SK-N-SH (cell line): Measurements from ENCODE around the gene SYPL2. TPM values are rescaled to one million over a fixed set of nuclear protein-coding genes. Genes with fewer than 3 reads are reported as not detected.

Experiments
- CTCF ChIA-PET: fragments of 300-600, 350-600 bp; formaldehyde crosslinking; extraction: SDS; loops from one replicate; lab custom pipeline; 2021; lab: Yijun Ruan, JAX
- POLR2A ChIA-PET: fragments of 350-600 bp; sonication (Branson Sonifier 250); formaldehyde crosslinking; extraction: SDS; loops from one replicate; lab custom pipeline; 2020; ENCODE audit warnings: antibody characterized with exemption, inconsistent platforms; lab: Yijun Ruan, JAX
- DNase-seq: peaks from one replicate; pipeline ENCODE4 v3.0.0; 2012
- H2AFZ ChIP-seq: fragments of 200-600 bp; sonication (generic); 2 replicates; pipeline ENCODE4 v1.8.1; 2016; ENCODE audit warnings: antibody characterized with exemption, mild to moderate bottlenecking, low read depth
- H3F3A ChIP-seq: fragments of 200-600 bp; sonication (generic); replicated peaks from 2 replicates; pipeline ENCODE3; 2016; ENCODE audit warnings: antibody characterized with exemption, mild to moderate bottlenecking; ENCODE audit not compliant: insufficient read depth
- H3K27ac ChIP-seq, 2 experiments: fragments of 200-500 bp in 1 of 2; fragments of 200-600 bp in 1 of 2; sonication (Bioruptor generic) in 1 of 2; sonication (generic), shearing (Covaris generic) in 1 of 2; 2 replicates each; pipeline versions ENCODE4 v1.5.1 to v1.6.1; 2014 to 2016; ENCODE audit warnings: low read depth in 2 of 2, inconsistent platforms in 1 of 2, low read length in 1 of 2, mild to moderate bottlenecking in 1 of 2, mixed read lengths in 1 of 2
- H3K27me3 ChIP-seq: fragments of 200-600 bp; sonication (generic), shearing (Covaris generic); 2 replicates; pipeline ENCODE4 v1.6.1; 2016; ENCODE audit warnings: mixed run types; ENCODE audit not compliant: insufficient read depth
- H3K36me3 ChIP-seq, 2 experiments: fragments of 200-500 bp in 1 of 2; fragments of 200-600 bp in 1 of 2; sonication (Bioruptor generic) in 1 of 2; sonication (generic) in 1 of 2; replicated peaks in 1 of 2; 2 replicates each; pipeline versions ENCODE3 to v1.5.1; 2014 to 2016; ENCODE audit warnings: low read length in 1 of 2, mild to moderate bottlenecking in 1 of 2; ENCODE audit not compliant: insufficient read depth in 2 of 2, control insufficient read depth in 1 of 2
- H3K4me1 ChIP-seq, 2 experiments: fragments of 200-500 bp in 1 of 2; fragments of 200-600 bp in 1 of 2; sonication (Bioruptor generic) in 1 of 2; sonication (generic), shearing (Covaris generic) in 1 of 2; 2 replicates each; pipeline versions ENCODE4 v1.5.1 to v1.6.1; 2014 to 2016; ENCODE audit warnings: low read depth in 1 of 2, low read length in 1 of 2, mixed run types in 1 of 2; ENCODE audit not compliant: insufficient read depth in 2 of 2, control insufficient read depth in 1 of 2
- H3K4me2 ChIP-seq: fragments of 200-600 bp; sonication (generic), shearing (Covaris generic); 2 replicates; pipeline ENCODE4 v1.6.1; 2017; ENCODE audit warnings: mixed run types
- H3K4me3 ChIP-seq, 2 experiments: fragments of 200-500 bp in 1 of 2; fragments of 200-600 bp in 1 of 2; sonication (Bioruptor generic) in 1 of 2; sonication (generic), shearing (Covaris generic) in 1 of 2; 2 replicates each; pipeline versions ENCODE4 v1.5.1 to v1.8.1; 2014 to 2016; ENCODE audit warnings: low read depth in 2 of 2, inconsistent platforms in 1 of 2, low read length in 1 of 2, mild to moderate bottlenecking in 1 of 2, mixed read lengths in 1 of 2, moderate library complexity in 1 of 2
- H3K79me2 ChIP-seq: fragments of 200-600 bp; sonication (generic); 2 replicates; pipeline ENCODE4 v1.8.1; 2017; ENCODE audit warnings: mild to moderate bottlenecking; ENCODE audit not compliant: insufficient read depth
- H3K9ac ChIP-seq: fragments of 200-600 bp; sonication (generic); 2 replicates; pipeline ENCODE4 v1.6.1; 2017; ENCODE audit warnings: mixed run types
- H3K9me2 ChIP-seq: fragments of 200-600 bp; sonication (generic); 2 replicates; pipeline ENCODE4 v1.6.1; 2017; ENCODE audit warnings: mixed run types
- H3K9me3 ChIP-seq: fragments of 200-600 bp; sonication (generic); 2 replicates; pipeline ENCODE4 v1.6.1; 2017; ENCODE audit warnings: mixed run types, mild to moderate bottlenecking, moderate library complexity
- H4K20me1 ChIP-seq: fragments of 200-600 bp; sonication (generic); 2 replicates; pipeline ENCODE4 v1.6.1; 2017; ENCODE audit warnings: mild to moderate bottlenecking, mixed run types; ENCODE audit not compliant: insufficient read depth
- ELF1 ChIP-seq: IDR thresholded peaks from 2 replicates; pipeline ENCODE4 v1.4.0; 2012
- EZH2phosphoT487 ChIP-seq: fragments of 200-600 bp; sonication (generic); IDR thresholded peaks from 2 replicates; pipeline ENCODE4 v1.6.1; 2017; ENCODE audit warnings: low read depth, mixed run types, mild to moderate bottlenecking, antibody characterized with exemption, moderate library complexity, borderline replicate concordance
- FOXJ3 ChIP-seq: sonication (generic); formaldehyde crosslinking; IDR thresholded peaks from 2 replicates; pipeline ENCODE4 v1.5.1; 2020; ENCODE audit warnings: mild to moderate bottlenecking, missing genetic modification reagents
- FOXM1 ChIP-seq: IDR thresholded peaks from 2 replicates; pipeline ENCODE4 v1.4.0; 2012; ENCODE audit warnings: low read depth, mild to moderate bottlenecking
- JUND ChIP-seq: IDR thresholded peaks from 2 replicates; pipeline ENCODE4 v1.4.0; 2012
- MXI1 ChIP-seq: IDR thresholded peaks from 2 replicates; pipeline ENCODE4 v1.6.1; 2012; ENCODE audit warnings: mild to moderate bottlenecking, low read depth, low read length, improper control_type of control experiment
- NFIC ChIP-seq: IDR thresholded peaks from 2 replicates; pipeline ENCODE4 v1.4.0; 2012; ENCODE audit warnings: borderline replicate concordance
- NRF1 ChIP-seq: IDR thresholded peaks from 2 replicates; pipeline ENCODE4 v1.6.1; 2012; ENCODE audit warnings: low read depth, mild to moderate bottlenecking, low read length
- POLR2AphosphoS5 ChIP-seq: IDR thresholded peaks from 2 replicates; pipeline ENCODE4 v1.6.1; 2012; ENCODE audit warnings: low read depth, low read length
- RAD21 ChIP-seq: IDR thresholded peaks from 2 replicates; pipeline ENCODE4 v1.6.1; 2012; ENCODE audit warnings: mild to moderate bottlenecking, low read length
- RCOR1 ChIP-seq: fragments of 150-350 bp; IDR thresholded peaks from 2 replicates; pipeline ENCODE4 v1.6.1; 2017; ENCODE audit warnings: antibody characterized with exemption, low read length
- RFX5 ChIP-seq: IDR thresholded peaks from 2 replicates; pipeline ENCODE4 v1.6.1; 2012; ENCODE audit warnings: mild to moderate bottlenecking, improper control_type of control experiment, low read length
- RXRA ChIP-seq: IDR thresholded peaks from 2 replicates; pipeline ENCODE4 v1.4.0; 2012; ENCODE audit warnings: low read depth, mild to moderate bottlenecking, borderline replicate concordance
- SMC3 ChIP-seq: IDR thresholded peaks from 2 replicates; pipeline ENCODE4 v1.6.1; 2012; ENCODE audit warnings: low read depth, low read length, improper control_type of control experiment
- TCF12 ChIP-seq: IDR thresholded peaks from 2 replicates; pipeline ENCODE4 v1.4.0; 2012
- TEAD4 ChIP-seq: IDR thresholded peaks from 2 replicates; pipeline ENCODE4 v1.4.0; 2012; ENCODE audit warnings: mild to moderate bottlenecking, borderline replicate concordance; ENCODE audit not compliant: insufficient read depth
- YY1 ChIP-seq: IDR thresholded peaks from 2 replicates; pipeline ENCODE4 v1.4.0; 2012; ENCODE audit warnings: low read depth, mild to moderate bottlenecking
- WGBS: methylation state at CpG from one replicate; pipeline ENCODE4 v1.1.6; 2017; ENCODE audit warnings: low lambda C conversion rate; 5-methylcytosine and 5-hydroxymethylcytosine counted together
- polyA plus RNA-seq, 3 experiments: library from polyadenylated mRNA; depleted of rRNA; stranded (reverse); fragments of >200 nt; gene quantifications; 2 replicates each; pipeline ENCODE4 v1.2.3, GENCODE V29; 2012
- TF ChIP-seq, protein P1 (sequence below): fragments of 150-350 bp; IDR thresholded peaks from 2 replicates; pipeline ENCODE4 v1.6.1; 2016; ENCODE audit warnings: mild to moderate bottlenecking, low read depth, low read length
- TF ChIP-seq, protein P2 (sequence below): fragments of 200-600 bp; sonication (generic); IDR thresholded peaks from 2 replicates; pipeline ENCODE4 v1.6.1; 2017; ENCODE audit warnings: antibody characterized with exemption, mild to moderate bottlenecking, moderate library complexity
- TF ChIP-seq, protein P3 (sequence below): IDR thresholded peaks from 2 replicates; pipeline ENCODE4 v1.4.0; 2012; ENCODE audit warnings: low read depth, borderline replicate concordance

Gene SYPL2
- polyA plus RNA-seq, 1 of the 3 experiments (the other 2 are of a cell fraction): 0.03 TPM

DNA sequence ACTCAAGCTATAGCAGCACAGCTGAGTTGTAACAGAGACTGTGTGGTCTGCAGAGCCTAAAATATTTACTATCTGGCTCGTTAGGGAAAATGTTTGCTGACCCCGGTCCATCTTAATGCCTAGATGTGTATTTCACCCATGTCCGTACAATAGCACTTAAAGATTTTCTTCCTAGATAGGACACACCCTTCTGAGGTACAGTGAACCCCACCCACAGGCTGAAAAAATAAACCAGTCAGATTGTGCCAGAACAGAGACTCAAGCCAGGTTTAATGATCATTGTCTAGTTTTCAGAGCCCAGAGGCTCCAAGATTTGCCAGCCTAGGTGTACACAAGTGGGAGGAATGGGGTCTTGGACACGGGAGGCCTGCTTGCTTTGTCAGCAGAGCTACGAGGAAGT, 37.6 kb downstream of the SYPL2 start:
- Histone ChIP-seq H3K27ac (no peak overlapping the region), H3K4me2 (no peak overlapping the region), H3K27me3 (no peaks in the 10 kb centered on the region), H3K9ac (no peak overlapping the region), H4K20me1 (no peaks in the 10 kb centered on the region), H3K79me2 (no peaks in the 10 kb centered on the region), H3K4me3 (no peak overlapping the region), H3K4me1 (peaks cover 0 to 6% of the 10 kb centered on the region in 2 experiments; a peak in 1 of 4 replicates), H3K9me2 (no peaks in the 10 kb centered on the region), H3K36me3 (no peaks in the 10 kb centered on the region), H3F3A (no peaks in the 10 kb centered on the region), H3K9me3 (no peaks in the 10 kb centered on the region), H2AFZ (no peak overlapping the region)
- TF ChIP-seq RFX5 (no peak), YY1 (no peak), ELF1 (no peak), TCF12 (no peak), MXI1 (no peak), TEAD4 (no peak), POLR2AphosphoS5 (no peak), RAD21 (no peak), EZH2phosphoT487 (no peak), SMC3 (no peak), FOXJ3 (CRISPR knock-in tag) (no peak), RXRA (no peak), NFIC (no peak), RCOR1 (no peak), NRF1 (no peak), FOXM1 (no peak), JUND (no peak)
- TF ChIP-seq, protein P1, sequence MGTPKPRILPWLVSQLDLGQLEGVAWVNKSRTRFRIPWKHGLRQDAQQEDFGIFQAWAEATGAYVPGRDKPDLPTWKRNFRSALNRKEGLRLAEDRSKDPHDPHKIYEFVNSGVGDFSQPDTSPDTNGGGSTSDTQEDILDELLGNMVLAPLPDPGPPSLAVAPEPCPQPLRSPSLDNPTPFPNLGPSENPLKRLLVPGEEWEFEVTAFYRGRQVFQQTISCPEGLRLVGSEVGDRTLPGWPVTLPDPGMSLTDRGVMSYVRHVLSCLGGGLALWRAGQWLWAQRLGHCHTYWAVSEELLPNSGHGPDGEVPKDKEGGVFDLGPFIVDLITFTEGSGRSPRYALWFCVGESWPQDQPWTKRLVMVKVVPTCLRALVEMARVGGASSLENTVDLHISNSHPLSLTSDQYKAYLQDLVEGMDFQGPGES: no peak
- TF ChIP-seq, protein P2, sequence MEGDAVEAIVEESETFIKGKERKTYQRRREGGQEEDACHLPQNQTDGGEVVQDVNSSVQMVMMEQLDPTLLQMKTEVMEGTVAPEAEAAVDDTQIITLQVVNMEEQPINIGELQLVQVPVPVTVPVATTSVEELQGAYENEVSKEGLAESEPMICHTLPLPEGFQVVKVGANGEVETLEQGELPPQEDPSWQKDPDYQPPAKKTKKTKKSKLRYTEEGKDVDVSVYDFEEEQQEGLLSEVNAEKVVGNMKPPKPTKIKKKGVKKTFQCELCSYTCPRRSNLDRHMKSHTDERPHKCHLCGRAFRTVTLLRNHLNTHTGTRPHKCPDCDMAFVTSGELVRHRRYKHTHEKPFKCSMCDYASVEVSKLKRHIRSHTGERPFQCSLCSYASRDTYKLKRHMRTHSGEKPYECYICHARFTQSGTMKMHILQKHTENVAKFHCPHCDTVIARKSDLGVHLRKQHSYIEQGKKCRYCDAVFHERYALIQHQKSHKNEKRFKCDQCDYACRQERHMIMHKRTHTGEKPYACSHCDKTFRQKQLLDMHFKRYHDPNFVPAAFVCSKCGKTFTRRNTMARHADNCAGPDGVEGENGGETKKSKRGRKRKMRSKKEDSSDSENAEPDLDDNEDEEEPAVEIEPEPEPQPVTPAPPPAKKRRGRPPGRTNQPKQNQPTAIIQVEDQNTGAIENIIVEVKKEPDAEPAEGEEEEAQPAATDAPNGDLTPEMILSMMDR: no peak
- TF ChIP-seq, protein P3, sequence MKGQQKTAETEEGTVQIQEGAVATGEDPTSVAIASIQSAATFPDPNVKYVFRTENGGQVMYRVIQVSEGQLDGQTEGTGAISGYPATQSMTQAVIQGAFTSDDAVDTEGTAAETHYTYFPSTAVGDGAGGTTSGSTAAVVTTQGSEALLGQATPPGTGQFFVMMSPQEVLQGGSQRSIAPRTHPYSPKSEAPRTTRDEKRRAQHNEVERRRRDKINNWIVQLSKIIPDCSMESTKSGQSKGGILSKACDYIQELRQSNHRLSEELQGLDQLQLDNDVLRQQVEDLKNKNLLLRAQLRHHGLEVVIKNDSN: no peak
- POLR2A ChIA-PET: interaction anchor here (0.8 kb wide), 1 partner anchor 27 kb away, joined by 3 read pairs; no protein-coding TSS in a partner anchor
- DNase-seq: no peak
- CTCF ChIA-PET: interaction anchor here (18.3 to 40.2 kb wide), 2 partner anchors 15 to 30 kb away, joined by 238 to 1710 read pairs; partner anchors contain the start of genes ATXN7L2, CYB561D1 and GPR61
- 77% methylated on average over 5 of the region's 5 CpGs for whole genome bisulfite sequencing
